ENCODE results near the gene LRRC7.

The LRRC7 gene

GRCh38 chr1:69527273-69527672 lies 40.4 kb upstream of the LRRC7 start:
- Histone ChIP-seq H3K4me2 (ENCODE audit: low read depth, low read length, poor library complexity, severe bottlenecking) (no peak overlapping the region), H3K9ac (ENCODE audit: low read depth, low read length, poor library complexity, severe bottlenecking) (no peak overlapping the region)
- TF ChIP-seq EZH2phosphoT487 (IDR thresholded peaks at IDR 0.05; ENCODE audit: borderline replicate concordance) (no peak), CTCF (conservative IDR thresholded peaks at IDR 0.05; ENCODE audit: low read length) (no peak)

GRCh38 chr1:69528376-69528775 lies 39.3 kb upstream of the LRRC7 start:
- H3K4me1 ChIP-seq (ENCODE audit: insufficient read depth, low read length, poor library complexity, severe bottlenecking) = no peaks in the 10 kb centered on the region
- TF ChIP-seq EZH2phosphoT487 (IDR thresholded peaks at IDR 0.05; ENCODE audit: borderline replicate concordance) (no peak), CTCF (conservative IDR thresholded peaks at IDR 0.05; ENCODE audit: low read length) (no peak)
- no peak overlapping the region for H3K9ac ChIP-seq (ENCODE audit: low read depth, low read length, poor library complexity, severe bottlenecking)
- no peak overlapping the region for H3K4me2 ChIP-seq (ENCODE audit: low read depth, low read length, poor library complexity, severe bottlenecking)
- no peaks in the 10 kb centered on the region for H3K9me2 ChIP-seq (replicated peaks; ENCODE audit: low read depth, low read length)
- H3K27me3 ChIP-seq (ENCODE audit: insufficient read depth, low read length, poor library complexity, severe bottlenecking) = no peaks in the 10 kb centered on the region
- H3K4me3 ChIP-seq (ENCODE audit: low read length, poor library complexity, severe bottlenecking) = no peak overlapping the region
- no peaks in the 10 kb centered on the region for H3F3A ChIP-seq (ENCODE audit: low read depth)
- no peaks in the 10 kb centered on the region for H4K20me1 ChIP-seq (ENCODE audit: insufficient read depth, low read length, poor library complexity, severe bottlenecking)
- no peaks in the 10 kb centered on the region for H3K9me3 ChIP-seq (ENCODE audit: insufficient read depth, low read depth, low read length)
- no peak overlapping the region for H2AFZ ChIP-seq (ENCODE audit: low read length)
- no peaks in the 10 kb centered on the region for H3K79me2 ChIP-seq (ENCODE audit: insufficient read depth, low read length)
- no peaks in the 10 kb centered on the region for H3K36me3 ChIP-seq (ENCODE audit: insufficient read depth, low read length)

More at GRCh38 chr1:69527273-69527672, 40.4 kb upstream of the LRRC7 start:
- H3K9me2 ChIP-seq (replicated peaks; ENCODE audit: low read depth, low read length) = no peaks in the 10 kb centered on the region
- H3K9me3 ChIP-seq (ENCODE audit: insufficient read depth, low read depth, low read length) = no peaks in the 10 kb centered on the region
- H3K4me3 ChIP-seq (ENCODE audit: low read length, poor library complexity, severe bottlenecking) = no peak overlapping the region
- H3K27me3 ChIP-seq (ENCODE audit: insufficient read depth, low read length, poor library complexity, severe bottlenecking) = no peaks in the 10 kb centered on the region
- no peaks in the 10 kb centered on the region for H3F3A ChIP-seq (ENCODE audit: low read depth)
- H4K20me1 ChIP-seq (ENCODE audit: insufficient read depth, low read length, poor library complexity, severe bottlenecking) = no peaks in the 10 kb centered on the region
- H3K4me1 ChIP-seq (ENCODE audit: insufficient read depth, low read length, poor library complexity, severe bottlenecking) = no peaks in the 10 kb centered on the region
- H2AFZ ChIP-seq (ENCODE audit: low read length) = no peak overlapping the region
- H3K36me3 ChIP-seq (ENCODE audit: insufficient read depth, low read length) = no peaks in the 10 kb centered on the region
- no peaks in the 10 kb centered on the region for H3K79me2 ChIP-seq (ENCODE audit: insufficient read depth, low read length)

- Histone ChIP-seq H3F3A (ENCODE audit: low read depth) (no peaks in the 10 kb centered on the region), H3K36me3 (ENCODE audit: insufficient read depth, low read length) (no peaks in the 10 kb centered on the region)
- TF ChIP-seq CTCF (conservative IDR thresholded peaks at IDR 0.05; ENCODE audit: low read length) (no peak), EZH2phosphoT487 (IDR thresholded peaks at IDR 0.05; ENCODE audit: borderline replicate concordance) (no peak)
These were observed 34.4 kb upstream of the LRRC7 start for GRCh38 chr1:69533343-69533742.

More at GRCh38 chr1:69533343-69533742, 34.4 kb upstream of the LRRC7 start:
- H3K79me2 ChIP-seq (ENCODE audit: insufficient read depth, low read length) = no peaks in the 10 kb centered on the region
- no peak overlapping the region for H3K4me3 ChIP-seq (ENCODE audit: low read length, poor library complexity, severe bottlenecking)
- H3K4me1 ChIP-seq (ENCODE audit: insufficient read depth, low read length, poor library complexity, severe bottlenecking) = no peaks in the 10 kb centered on the region
- H3K4me2 ChIP-seq (ENCODE audit: low read depth, low read length, poor library complexity, severe bottlenecking) = no peak overlapping the region
- no peak overlapping the region for H2AFZ ChIP-seq (ENCODE audit: low read length)
- no peaks in the 10 kb centered on the region for H4K20me1 ChIP-seq (ENCODE audit: insufficient read depth, low read length, poor library complexity, severe bottlenecking)
- H3K9ac ChIP-seq (ENCODE audit: low read depth, low read length, poor library complexity, severe bottlenecking) = no peak overlapping the region
- no peaks in the 10 kb centered on the region for H3K9me2 ChIP-seq (replicated peaks; ENCODE audit: low read depth, low read length)
- no peaks in the 10 kb centered on the region for H3K9me3 ChIP-seq (ENCODE audit: insufficient read depth, low read depth, low read length)
- no peaks in the 10 kb centered on the region for H3K27me3 ChIP-seq (ENCODE audit: insufficient read depth, low read length, poor library complexity, severe bottlenecking)
